ENCODE data around the gene SLC30A5. TPM values are rescaled to one million over a fixed set of nuclear protein-coding genes. Genes with fewer than 3 reads are reported as not detected.

SLC30A5 gene
- total RNA-seq, 1 experiment from 2014 or later: 50.0 TPM

- Histone ChIP-seq H3K79me2 (ENCODE audit: insufficient read depth, low read length) (peaks cover 52% of the 10 kb centered on the region), H3K4me3 (replicated peaks in 1 of 2; ENCODE audit: low read depth in 1 of 2, low read length in 2 of 2) (peak overlapping the region; percentile 87 to 98), H3K4me2 (ENCODE audit: low read length) (peak overlapping the region; percentile 89), H3K9me3 (ENCODE audit: control insufficient read depth in 1 of 2, insufficient read depth in 1 of 2, low read depth in 1 of 2, low read length in 2 of 2) (no peaks in the 10 kb centered on the region), H3K9me2 (ENCODE audit: insufficient read depth) (no peaks in the 10 kb centered on the region), H2AFZ (ENCODE audit: low read depth, low read length, poor library complexity, severe bottlenecking) (no peak overlapping the region), H3K4me1 (ENCODE audit: control insufficient read depth in 1 of 2, insufficient read depth in 2 of 2, low read length in 2 of 2) (peaks cover 14 to 20% of the 10 kb centered on the region in 2 experiments), H4K20me1 (ENCODE audit: insufficient read depth) (no peaks in the 10 kb centered on the region; the same call in 1 of the 2 replicates), H3K27ac (ENCODE audit: low read depth, low read length) (peak overlapping the region; percentile 80), H3K27me3 (ENCODE audit: insufficient read depth, low read length) (no peaks in the 10 kb centered on the region), H3K36me3 (ENCODE audit: control insufficient read depth in 1 of 2, insufficient read depth in 2 of 2, low read length in 2 of 2) (peaks cover 23 to 46% of the 10 kb centered on the region in 2 experiments), H3K9ac (ENCODE audit: low read length) (peak overlapping the region; percentile 98)
- TF ChIP-seq, protein P1, sequence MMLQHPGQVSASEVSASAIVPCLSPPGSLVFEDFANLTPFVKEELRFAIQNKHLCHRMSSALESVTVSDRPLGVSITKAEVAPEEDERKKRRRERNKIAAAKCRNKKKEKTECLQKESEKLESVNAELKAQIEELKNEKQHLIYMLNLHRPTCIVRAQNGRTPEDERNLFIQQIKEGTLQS (IDR thresholded peaks at IDR 0.05): no peak
- TF ChIP-seq ZFX (IDR thresholded peaks at IDR 0.05): 0 out of 2 replicates have a peak, but pooled peaks have one; percentile 26
- CTCF ChIA-PET: no interaction called here
- intact Hi-C loops (cut with micrococcal nuclease): no loop called here
- DNase-seq (ENCODE audit: low read depth, low spot score) (no peak), ATAC-seq (no peak)
- POLR2A ChIA-PET: interaction anchor here (1.4 kb wide), 1 partner anchor 22 kb away, joined by 4 read pairs; the partner anchor contains the start of gene CENPH
- RAD21 ChIA-PET (ENCODE audit: low non-redundant PET in 1 of 2, low total read pairs in 2 of 2, uncharacterized antibody in 2 of 2, unreplicated experiment in 2 of 2): no interaction called here
- TSS peak; percentile 65 for BruUV-seq (replicated peaks)
Observed at GRCh38 chr5:69167493-69167855, 73.7 kb downstream of the SLC30A5 start.

GRCh38 chr5:69167929-69168328 is 74.1 kb downstream of the SLC30A5 start:
- BruUV-seq (replicated peaks): no TSS peak
- H3K4me3 ChIP-seq (replicated peaks in 1 of 2; ENCODE audit: low read depth in 1 of 2, low read length in 2 of 2): peak overlapping the region; percentile 87 to 98
- peaks cover 24 to 48% of the 10 kb centered on the region in 2 experiments for H3K36me3 ChIP-seq (ENCODE audit: control insufficient read depth in 1 of 2, insufficient read depth in 2 of 2, low read length in 2 of 2)
- ATAC-seq: no peak
- ChIA-PET POLR2A (no interaction called here), RAD21 (ENCODE audit: low non-redundant PET in 1 of 2, low total read pairs in 2 of 2, uncharacterized antibody in 2 of 2, unreplicated experiment in 2 of 2) (no interaction called here), CTCF (no interaction called here)
- intact Hi-C loops (cut with micrococcal nuclease): no loop called here
- H2AFZ ChIP-seq (ENCODE audit: low read depth, low read length, poor library complexity, severe bottlenecking): no peak overlapping the region
- H3K9me2 ChIP-seq (ENCODE audit: insufficient read depth): no peaks in the 10 kb centered on the region
- H3K79me2 ChIP-seq (ENCODE audit: insufficient read depth, low read length): peaks cover 55% of the 10 kb centered on the region
- DNase-seq (ENCODE audit: low read depth, low spot score): no peak
- H3K4me1 ChIP-seq (ENCODE audit: control insufficient read depth in 1 of 2, insufficient read depth in 2 of 2, low read length in 2 of 2): peaks cover 14 to 20% of the 10 kb centered on the region in 2 experiments
- TF ChIP-seq EZH2 (IDR thresholded peaks at IDR 0.05): no peak
- TF ChIP-seq POLR2A (IDR thresholded peaks at IDR 0.05; ENCODE audit: borderline replicate concordance, extremely low read depth, insufficient read depth, insufficient read length): no peak
- TF ChIP-seq JUND (IDR thresholded peaks at IDR 0.05): no peak
- TF ChIP-seq EZH2phosphoT487 (IDR thresholded peaks at IDR 0.05; ENCODE audit: borderline replicate concordance): no peak
- H3K27ac ChIP-seq (ENCODE audit: low read depth, low read length): peak overlapping the region; percentile 80
- H3K4me2 ChIP-seq (ENCODE audit: low read length): peak overlapping the region; percentile 89
- H3K9ac ChIP-seq (ENCODE audit: low read length): peak overlapping the region; percentile 98
- H4K20me1 ChIP-seq (ENCODE audit: insufficient read depth): no peaks in the 10 kb centered on the region; the same call in 1 of the 2 replicates
- no peaks in the 10 kb centered on the region for H3K27me3 ChIP-seq (ENCODE audit: insufficient read depth, low read length)
- H3K9me3 ChIP-seq (ENCODE audit: control insufficient read depth in 1 of 2, insufficient read depth in 1 of 2, low read depth in 1 of 2, low read length in 2 of 2): no peaks in the 10 kb centered on the region
